Lower lobe of right lung (tissue), 2 donors: ENCODE data around the gene SUSD3. TPM values are rescaled to one million over a fixed set of nuclear protein-coding genes. Genes with fewer than 3 reads are reported as not detected.

Experiments used
- ATAC-seq, 2 donors: fragments of 200-7000 bp; cut with Tn5 transposase; one replicate each; pipeline ENCODE4 v1.9.1; 2020 to 2022; ENCODE audit warnings: mild to moderate bottlenecking in 2 of 2, moderate library complexity in 2 of 2
- DNase-seq: peaks from one replicate; pipeline ENCODE4 v3.0.0-alpha.2; 2020
- H3K27ac ChIP-seq: fragments of 200-600 bp; one replicate; pipeline ENCODE4 v1.8.0; 2022
- H3K27me3 ChIP-seq: fragments of 200-600 bp; one replicate; pipeline ENCODE4 v1.8.0; 2022; ENCODE audit warnings: low read depth
- H3K36me3 ChIP-seq: fragments of 200-600 bp; one replicate; pipeline ENCODE4 v1.8.0; 2022; ENCODE audit warnings: mild to moderate bottlenecking
- H3K4me1 ChIP-seq: fragments of 200-600 bp; one replicate; pipeline ENCODE4 v1.8.0; 2022
- H3K4me3 ChIP-seq: fragments of 200-600 bp; one replicate; pipeline ENCODE4 v1.8.0; 2022; ENCODE audit warnings: mild to moderate bottlenecking
- H3K9me3 ChIP-seq: fragments of 200-600 bp; one replicate; pipeline ENCODE4 v1.8.0; 2022
- CTCF ChIP-seq: fragments of 200-600 bp; IDR thresholded peaks from one replicate; pipeline ENCODE4 v1.8.0; 2022; ENCODE audit warnings: antibody characterized with exemption, mild to moderate bottlenecking
- intact Hi-C: fragments of 100-400 bp; cut with DNase I; formaldehyde crosslinking; loops from one replicate; pipeline ENCODE4 v1.11.0; 2022
- total RNA-seq: library from RNA; stranded (reverse); fragmentation: NEBNext Ultra II Directional; extraction: Animal tissue kit (Norgen Biotek cat#: 25700); gene quantifications from one replicate; pipeline ENCODE4 v1.2.1, GENCODE V29; 2021
- donor health status: DM: no; HTN: yes; CAD: no; lungs with severe emphysema.

SUSD3 gene
- total RNA-seq, 1 donor from 2014 or later: 5.3 TPM

GRCh38 chr9:93089024-93089423 is 30.5 kb downstream of the SUSD3 start:
- ATAC-seq: no peak
- intact Hi-C loops: no loop called here

GRCh38 chr9:93089481-93089991 is 31.0 kb downstream of the SUSD3 start:
- intact Hi-C loops: no loop called here
- Histone ChIP-seq H3K4me3 (no peak overlapping the region), H3K9me3 (no peaks in the 10 kb centered on the region), H3K36me3 (no peaks in the 10 kb centered on the region), H3K27me3 (no peaks in the 10 kb centered on the region), H3K27ac (no peak overlapping the region), H3K4me1 (peaks cover 24% of the 10 kb centered on the region)
- DNase-seq (peak; percentile 19), ATAC-seq (no peak)
- TF ChIP-seq CTCF: no peak

More at GRCh38 chr9:93089024-93089423, 30.5 kb downstream of the SUSD3 start:
- Histone ChIP-seq H3K36me3 (no peaks in the 10 kb centered on the region), H3K4me1 (peaks cover 19% of the 10 kb centered on the region), H3K4me3 (no peak overlapping the region), H3K9me3 (no peaks in the 10 kb centered on the region), H3K27ac (no peak overlapping the region), H3K27me3 (no peaks in the 10 kb centered on the region)
- TF ChIP-seq CTCF: no peak
- DNase-seq: no peak

- no peak overlapping the region for H3K4me3 ChIP-seq
- H3K4me1 ChIP-seq: peaks cover 30% of the 10 kb centered on the region
- no peaks in the 10 kb centered on the region for H3K27me3 ChIP-seq
- H3K27ac ChIP-seq: no peak overlapping the region
- peak; percentile 4 for DNase-seq
- intact Hi-C loops: no loop called here
- H3K36me3 ChIP-seq: no peaks in the 10 kb centered on the region
- ATAC-seq: no peak
- no peak for TF ChIP-seq CTCF
- H3K9me3 ChIP-seq: no peaks in the 10 kb centered on the region
These were observed 31.7 kb downstream of the SUSD3 start for GRCh38 chr9:93090091-93090655.

- ATAC-seq (no peak), DNase-seq (peak; percentile 1)
- Histone ChIP-seq H3K36me3 (no peaks in the 10 kb centered on the region), H3K4me3 (no peak overlapping the region), H3K9me3 (no peaks in the 10 kb centered on the region), H3K27ac (no peak overlapping the region), H3K27me3 (no peaks in the 10 kb centered on the region), H3K4me1 (peaks cover 31% of the 10 kb centered on the region)
- intact Hi-C loops: no loop called here
- TF ChIP-seq CTCF: no peak
These were observed 32.6 kb downstream of the SUSD3 start for GRCh38 chr9:93091056-93091452.

GRCh38 chr9:93091453-93092081 is 33.1 kb downstream of the SUSD3 start:
- no peak overlapping the region for H3K27ac ChIP-seq
- H3K27me3 ChIP-seq: no peaks in the 10 kb centered on the region
- intact Hi-C loops: no loop called here
- DNase-seq (peak; percentile 44), ATAC-seq (no peak)
- no peaks in the 10 kb centered on the region for H3K36me3 ChIP-seq
- H3K4me1 ChIP-seq: peaks cover 31% of the 10 kb centered on the region
- H3K4me3 ChIP-seq: no peak overlapping the region
- H3K9me3 ChIP-seq: no peaks in the 10 kb centered on the region
- TF ChIP-seq CTCF: no peak
